Endodermal cell (in vitro differentiated cells): ENCODE measurements around the gene ADD1. TPM values are rescaled to one million over a fixed set of nuclear protein-coding genes. Genes with fewer than 3 reads are reported as not detected.

Experiments used
- DNase-seq: peaks from one replicate; pipeline ENCODE4 v3.0.0-alpha.2; 2017
- H3K27ac ChIP-seq: 2 replicates; pipeline ENCODE4 v1.5.1; 2013; ENCODE audit warnings: mild to moderate bottlenecking, low read depth, low read length, moderate library complexity
- H3K27me3 ChIP-seq: 2 replicates; pipeline ENCODE4 v1.6.1; 2013; ENCODE audit warnings: mild to moderate bottlenecking, low read length, moderate library complexity; ENCODE audit not compliant: insufficient read depth, control insufficient read depth, poor library complexity, severe bottlenecking
- H3K36me3 ChIP-seq: 2 replicates; pipeline ENCODE4 v1.7.0; 2013; ENCODE audit warnings: mild to moderate bottlenecking, low read length, moderate library complexity; ENCODE audit not compliant: control insufficient read depth, insufficient read depth
- H3K4me1 ChIP-seq: one replicate; pipeline ENCODE4 v1.7.0; 2013; ENCODE audit warnings: low read length; ENCODE audit not compliant: control insufficient read depth, insufficient read depth
- H3K4me3 ChIP-seq: 2 replicates; pipeline ENCODE4 v1.5.1; 2013; ENCODE audit warnings: mild to moderate bottlenecking, low read length, moderate library complexity
- H3K9ac ChIP-seq: 2 replicates; pipeline ENCODE4 v1.6.1; 2013; ENCODE audit warnings: mild to moderate bottlenecking, low read length, moderate library complexity; ENCODE audit not compliant: poor library complexity, severe bottlenecking; ENCODE audit errors: extremely low read depth
- H3K9me3 ChIP-seq: 2 replicates; pipeline ENCODE4 v1.6.1; 2013; ENCODE audit warnings: mild to moderate bottlenecking, low read length, moderate library complexity; ENCODE audit not compliant: control insufficient read depth
- H3K27ac Mint-ChIP-seq: 2 replicates; pipeline ENCODE4 v1.8.0; 2020; ENCODE audit warnings: mixed read lengths
- H3K27me3 Mint-ChIP-seq: 2 replicates; pipeline ENCODE4 v1.8.0; 2021; ENCODE audit warnings: mild to moderate bottlenecking, mixed read lengths; ENCODE audit not compliant: insufficient read depth
- H3K36me3 Mint-ChIP-seq: 2 replicates; pipeline ENCODE4 v1.8.0; 2020; ENCODE audit warnings: low read depth, mixed read lengths
- H3K4me1 Mint-ChIP-seq: 2 replicates; pipeline ENCODE4 v1.8.0; 2020; ENCODE audit warnings: mixed read lengths
- H3K4me3 Mint-ChIP-seq: 2 replicates; pipeline ENCODE4 v1.8.0; 2020; ENCODE audit warnings: mild to moderate bottlenecking, moderate library complexity, mixed read lengths
- H3K9me3 Mint-ChIP-seq: 2 replicates; pipeline ENCODE4 v1.8.0; 2020; ENCODE audit warnings: mild to moderate bottlenecking, mixed read lengths
- WGBS, 2 experiments: methylation state at CpG; one replicate each; pipeline versions ENCODE4 v1.1.5 to v1.1.7; 2013; ENCODE audit warnings: missing lambda C conversion rate in 2 of 2, mixed read lengths in 1 of 2; ENCODE audit not compliant: insufficient coverage in 1 of 2, insufficient read length in 1 of 2; 5-methylcytosine and 5-hydroxymethylcytosine counted together
- total RNA-seq, 2 donors: library from RNA; stranded (reverse); fragmentation: NEBNext Ultra II Directional in 1 of 2; extraction: Animal tissue kit (Norgen Biotek cat#: 25700) in 1 of 2; gene quantifications; 2 replicates in 1 of 2; 3 replicates in 1 of 2; pipeline ENCODE4 v1.2.1, GENCODE V29; 2021
- TF ChIP-seq, protein P1 (sequence below): fragments of 200-600 bp; sonication (generic); conservative IDR thresholded peaks from 2 replicates; pipeline ENCODE4 v1.5.0; 2021; ENCODE audit warnings: antibody characterized with exemption, mild to moderate bottlenecking

ADD1 gene
- total RNA-seq, 2 donors from 2014 or later: 231 to 257 TPM

DNA sequence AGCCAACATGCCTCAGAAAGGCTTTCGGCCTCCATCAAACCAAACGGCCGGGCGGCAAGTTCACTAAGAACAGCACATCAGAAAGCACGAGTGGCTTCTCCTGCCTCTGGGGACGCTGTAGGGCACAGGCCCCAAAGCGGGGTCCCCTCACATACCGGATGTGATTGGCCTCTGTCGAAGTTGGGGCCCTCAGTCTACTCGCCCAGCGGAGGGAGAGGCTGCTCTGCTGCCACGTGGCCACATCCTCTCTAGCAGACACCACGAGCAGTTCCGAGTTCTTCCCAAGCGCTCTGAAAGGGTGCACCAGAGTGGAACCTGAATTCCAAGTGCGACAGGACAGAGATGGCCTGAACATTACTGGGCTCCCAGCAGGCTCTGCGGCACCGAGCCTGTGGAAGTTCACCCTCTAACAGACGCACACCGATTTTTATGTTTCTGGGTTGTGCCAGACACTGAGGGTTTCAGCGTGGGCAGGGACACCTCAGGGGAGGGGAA is 98.4 kb downstream of the ADD1 start:
- DNase-seq: peak; percentile 52
- H3K4me3 ChIP-seq: no peak overlapping the region
- no peak overlapping the region for H3K27ac ChIP-seq
- H3K27ac Mint-ChIP-seq: no peak overlapping the region
- H3K4me1 ChIP-seq: peaks cover 8% of the 10 kb centered on the region
- no peaks in the 10 kb centered on the region for H3K27me3 ChIP-seq
- H3K9ac ChIP-seq: no peak overlapping the region
- H3K27me3 Mint-ChIP-seq: no peaks in the 10 kb centered on the region
- peaks cover 5% of the 10 kb centered on the region for H3K4me1 Mint-ChIP-seq
- no peak overlapping the region for H3K4me3 Mint-ChIP-seq
- peaks cover 82% of the 10 kb centered on the region for H3K36me3 Mint-ChIP-seq
- no peaks in the 10 kb centered on the region for H3K9me3 Mint-ChIP-seq
- TF ChIP-seq, protein P1, sequence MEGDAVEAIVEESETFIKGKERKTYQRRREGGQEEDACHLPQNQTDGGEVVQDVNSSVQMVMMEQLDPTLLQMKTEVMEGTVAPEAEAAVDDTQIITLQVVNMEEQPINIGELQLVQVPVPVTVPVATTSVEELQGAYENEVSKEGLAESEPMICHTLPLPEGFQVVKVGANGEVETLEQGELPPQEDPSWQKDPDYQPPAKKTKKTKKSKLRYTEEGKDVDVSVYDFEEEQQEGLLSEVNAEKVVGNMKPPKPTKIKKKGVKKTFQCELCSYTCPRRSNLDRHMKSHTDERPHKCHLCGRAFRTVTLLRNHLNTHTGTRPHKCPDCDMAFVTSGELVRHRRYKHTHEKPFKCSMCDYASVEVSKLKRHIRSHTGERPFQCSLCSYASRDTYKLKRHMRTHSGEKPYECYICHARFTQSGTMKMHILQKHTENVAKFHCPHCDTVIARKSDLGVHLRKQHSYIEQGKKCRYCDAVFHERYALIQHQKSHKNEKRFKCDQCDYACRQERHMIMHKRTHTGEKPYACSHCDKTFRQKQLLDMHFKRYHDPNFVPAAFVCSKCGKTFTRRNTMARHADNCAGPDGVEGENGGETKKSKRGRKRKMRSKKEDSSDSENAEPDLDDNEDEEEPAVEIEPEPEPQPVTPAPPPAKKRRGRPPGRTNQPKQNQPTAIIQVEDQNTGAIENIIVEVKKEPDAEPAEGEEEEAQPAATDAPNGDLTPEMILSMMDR: no peak
- no peaks in the 10 kb centered on the region for H3K9me3 ChIP-seq
- peaks cover 90% of the 10 kb centered on the region for H3K36me3 ChIP-seq
- 95 to 97% methylated on average over 21 of the region's 21 CpGs for WGBS, 2 experiments

DNA sequence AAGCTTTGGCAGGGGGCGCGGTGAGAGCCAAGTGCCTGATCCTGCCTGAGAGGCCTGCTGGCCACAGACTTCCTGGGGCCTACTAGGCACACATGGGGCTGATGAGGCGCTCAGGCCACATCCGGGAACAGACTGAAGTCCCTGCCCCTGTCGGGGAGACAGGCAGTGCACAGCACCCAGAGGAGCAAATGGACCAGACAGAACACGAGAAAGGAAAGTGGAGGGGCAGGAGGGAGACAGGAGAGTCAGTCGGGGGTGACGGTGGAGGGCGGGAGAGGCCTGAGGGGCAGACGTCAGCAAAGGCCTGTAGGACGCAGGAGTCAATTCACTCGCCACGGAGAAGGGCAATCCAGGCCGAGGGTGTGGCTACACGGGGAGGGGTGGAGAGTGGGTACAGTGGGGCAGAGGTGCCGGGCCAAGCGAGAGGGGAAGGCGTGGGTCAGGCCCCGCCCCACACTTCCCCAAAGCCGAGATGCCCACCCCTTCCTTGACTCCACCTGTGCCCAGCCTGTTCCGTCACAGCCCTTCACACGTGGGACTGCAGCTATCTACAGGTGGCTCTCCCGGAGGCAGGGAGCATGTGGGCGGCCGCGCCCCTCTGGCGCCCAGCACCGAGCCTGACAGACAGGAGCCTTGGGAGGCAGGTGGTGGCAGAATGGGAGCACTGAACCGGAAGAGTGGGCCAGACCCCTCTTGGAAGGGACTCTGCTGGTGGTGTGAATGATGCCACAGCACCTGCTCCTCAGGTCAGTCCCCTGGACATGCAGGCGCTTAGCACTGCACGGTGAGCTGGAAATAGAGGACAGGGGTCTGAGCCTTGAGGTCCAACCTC is 99.1 kb downstream of the ADD1 start:
- H3K9ac ChIP-seq: no peak overlapping the region

DNA sequence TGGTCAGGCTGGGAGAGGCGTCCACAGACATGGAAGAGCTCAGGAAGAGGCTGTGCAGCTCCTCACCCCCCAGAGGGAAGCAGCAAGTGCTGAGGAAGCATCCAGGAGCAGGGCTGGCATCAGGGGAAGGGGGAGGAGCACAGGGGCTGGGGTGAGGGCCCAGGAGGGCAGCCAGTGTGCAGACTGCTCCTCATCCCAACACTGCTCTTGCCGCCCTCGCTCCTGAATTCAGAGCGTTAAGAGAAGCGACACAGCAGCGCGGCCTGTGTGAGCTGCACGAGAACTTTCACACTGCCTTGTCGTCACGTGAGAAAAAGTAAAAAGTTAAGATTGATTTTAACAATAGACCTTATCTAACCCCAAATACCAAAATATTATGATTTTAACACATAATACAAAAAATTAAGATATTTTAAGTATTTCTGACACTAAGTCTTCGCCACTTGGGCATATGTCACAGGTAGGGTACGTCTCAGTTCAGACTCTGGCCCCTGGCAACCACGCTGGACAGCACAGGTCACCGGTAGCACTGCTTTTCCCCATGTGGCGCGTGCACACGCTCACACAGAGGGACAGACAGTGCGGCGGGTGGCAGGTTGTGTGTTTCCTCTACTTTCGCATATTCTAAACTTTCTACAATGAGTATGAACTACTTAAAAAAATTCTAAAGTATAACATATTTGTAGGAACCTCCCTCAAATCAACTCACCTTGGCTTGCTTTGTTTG is 99.9 kb downstream of the ADD1 start:
- Mint-ChIP-seq H3K27me3 (no peaks in the 10 kb centered on the region), H3K9me3 (no peaks in the 10 kb centered on the region), H3K4me1 (no peaks in the 10 kb centered on the region), H3K4me3 (no peak overlapping the region), H3K36me3 (peaks cover 82% of the 10 kb centered on the region), H3K27ac (no peak overlapping the region)
- DNase-seq: peak; percentile 33
- Histone ChIP-seq H3K9me3 (no peaks in the 10 kb centered on the region), H3K27ac (no peak overlapping the region), H3K36me3 (peaks cover 92% of the 10 kb centered on the region), H3K9ac (no peak overlapping the region), H3K4me1 (peaks cover 3% of the 10 kb centered on the region), H3K4me3 (no peak overlapping the region), H3K27me3 (no peaks in the 10 kb centered on the region)
- TF ChIP-seq, protein P1: no peak
- 97 to 98% methylated on average over 5 to 19 of the region's 20 CpGs for WGBS, 2 experiments

More for the DNA sequence above, 99.1 kb downstream of the ADD1 start:
- H3K4me1 ChIP-seq: peaks cover 3% of the 10 kb centered on the region
- H3K4me3 ChIP-seq: no peak overlapping the region
- no peaks in the 10 kb centered on the region for H3K27me3 ChIP-seq
- H3K27ac ChIP-seq: no peak overlapping the region
- TF ChIP-seq, protein P1: no peak
- no peaks in the 10 kb centered on the region for H3K27me3 Mint-ChIP-seq
- peak; percentile 45 for DNase-seq
- H3K9me3 ChIP-seq: no peaks in the 10 kb centered on the region
- H3K36me3 Mint-ChIP-seq: peaks cover 83% of the 10 kb centered on the region
- 92 to 96% methylated on average over 23 to 31 of the region's 31 CpGs for WGBS, 2 experiments
- no peaks in the 10 kb centered on the region for H3K9me3 Mint-ChIP-seq
- H3K4me1 Mint-ChIP-seq: no peaks in the 10 kb centered on the region
- H3K27ac Mint-ChIP-seq: no peak overlapping the region
- H3K36me3 ChIP-seq: peaks cover 94% of the 10 kb centered on the region
- no peak overlapping the region for H3K4me3 Mint-ChIP-seq
